Tibial nerve (tissue), 4 donors: ENCODE data around the gene VSTM2B.

Source experiments
- EP300 ChIP-seq, 2 donors: sonication (generic); formaldehyde crosslinking; IDR thresholded peaks; one replicate each; pipeline ENCODE4 v1.6.1; 2017; ENCODE audit warnings: antibody characterized with exemption in 2 of 2, mild to moderate bottlenecking in 1 of 2
- POLR2A ChIP-seq, 2 donors: fragments of 450-650 bp; IDR thresholded peaks; one replicate each; pipeline ENCODE4 v1.6.1; 2017; ENCODE audit warnings: antibody characterized with exemption in 2 of 2, mild to moderate bottlenecking in 2 of 2, moderate library complexity in 2 of 2
- TF ChIP-seq, protein P1 (sequence below), 5 experiments: fragments of 200-600 bp in 3 of 5; fragments of 450-650 bp in 2 of 5; sonication (generic) in 3 of 5; IDR thresholded peaks; one replicate each; pipeline ENCODE4 v1.5.1; 2016 to 2019; ENCODE audit warnings: antibody characterized with exemption in 5 of 5, mild to moderate bottlenecking in 3 of 5, moderate library complexity in 2 of 5

DNA sequence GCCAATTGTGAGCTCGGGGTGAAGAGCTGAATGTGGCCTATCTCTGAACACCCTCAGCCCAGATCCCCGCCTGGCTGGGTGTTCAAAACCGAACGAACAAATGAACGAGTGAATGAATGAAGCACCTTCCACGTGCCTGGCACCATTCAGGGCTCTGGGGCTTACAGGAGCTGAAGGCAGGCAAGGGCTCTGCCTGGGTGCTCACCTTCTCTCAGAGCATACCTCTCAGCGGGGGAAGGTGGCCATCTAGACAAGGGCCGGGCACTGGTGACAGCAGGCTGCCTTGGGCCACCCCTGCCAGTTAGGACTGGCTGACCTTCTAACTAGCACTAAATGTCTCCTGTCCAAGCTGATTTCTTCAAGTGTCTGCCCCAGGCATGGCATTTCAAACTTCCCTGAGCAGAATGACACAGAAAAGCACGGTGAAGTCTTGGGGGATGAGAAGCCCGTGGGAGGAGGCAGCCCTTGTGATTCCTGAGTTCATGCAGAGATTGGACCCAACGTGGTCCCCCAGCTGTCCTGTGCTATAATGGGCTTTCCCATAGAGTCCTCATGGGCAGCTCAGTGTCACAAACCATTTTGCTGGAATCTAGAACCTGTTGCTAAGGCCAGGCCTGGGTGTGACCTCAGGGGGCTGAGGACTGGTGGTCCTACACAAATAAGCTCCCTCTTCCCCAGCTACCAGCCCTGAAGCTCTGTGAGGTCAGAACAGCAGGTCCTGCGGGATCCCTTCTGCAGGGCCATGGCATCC, 27.9 kb upstream of the VSTM2B start:
- TF ChIP-seq EP300 (IDR thresholded peaks at IDR 0.05): no peak
- TF ChIP-seq, protein P1, sequence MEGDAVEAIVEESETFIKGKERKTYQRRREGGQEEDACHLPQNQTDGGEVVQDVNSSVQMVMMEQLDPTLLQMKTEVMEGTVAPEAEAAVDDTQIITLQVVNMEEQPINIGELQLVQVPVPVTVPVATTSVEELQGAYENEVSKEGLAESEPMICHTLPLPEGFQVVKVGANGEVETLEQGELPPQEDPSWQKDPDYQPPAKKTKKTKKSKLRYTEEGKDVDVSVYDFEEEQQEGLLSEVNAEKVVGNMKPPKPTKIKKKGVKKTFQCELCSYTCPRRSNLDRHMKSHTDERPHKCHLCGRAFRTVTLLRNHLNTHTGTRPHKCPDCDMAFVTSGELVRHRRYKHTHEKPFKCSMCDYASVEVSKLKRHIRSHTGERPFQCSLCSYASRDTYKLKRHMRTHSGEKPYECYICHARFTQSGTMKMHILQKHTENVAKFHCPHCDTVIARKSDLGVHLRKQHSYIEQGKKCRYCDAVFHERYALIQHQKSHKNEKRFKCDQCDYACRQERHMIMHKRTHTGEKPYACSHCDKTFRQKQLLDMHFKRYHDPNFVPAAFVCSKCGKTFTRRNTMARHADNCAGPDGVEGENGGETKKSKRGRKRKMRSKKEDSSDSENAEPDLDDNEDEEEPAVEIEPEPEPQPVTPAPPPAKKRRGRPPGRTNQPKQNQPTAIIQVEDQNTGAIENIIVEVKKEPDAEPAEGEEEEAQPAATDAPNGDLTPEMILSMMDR (IDR thresholded peaks at IDR 0.05): no peak
- TF ChIP-seq POLR2A (IDR thresholded peaks at IDR 0.05): no peak
